HFFc6 (cell line): Measurements from ENCODE around the gene CFAP92. TPM values are rescaled to one million over a fixed set of nuclear protein-coding genes. Genes with fewer than 3 reads are reported as not detected.

ENCODE experiments used
- DNase-seq: peaks from one replicate; pipeline ENCODE4 v3.0.0-alpha.2; 2018
- H3K27ac Mint-ChIP-seq: 2 replicates; pipeline ENCODE4 v1.8.0; 2020; ENCODE audit warnings: mild to moderate bottlenecking, mixed read lengths
- H3K27me3 Mint-ChIP-seq: 2 replicates; pipeline ENCODE4 v1.8.0; 2021; ENCODE audit warnings: mild to moderate bottlenecking, moderate library complexity, mixed read lengths; ENCODE audit not compliant: insufficient read depth
- H3K36me3 Mint-ChIP-seq: 2 replicates; pipeline ENCODE4 v1.8.0; 2021; ENCODE audit warnings: low read depth, mixed read lengths
- H3K4me1 Mint-ChIP-seq: 2 replicates; pipeline ENCODE4 v1.8.0; 2020; ENCODE audit warnings: low read depth, mixed read lengths
- H3K4me3 Mint-ChIP-seq: 2 replicates; pipeline ENCODE4 v1.8.0; 2020; ENCODE audit warnings: mild to moderate bottlenecking, moderate library complexity, mixed read lengths
- H3K9me3 Mint-ChIP-seq: 2 replicates; pipeline ENCODE4 v1.8.0; 2020; ENCODE audit warnings: mild to moderate bottlenecking, mixed read lengths
- total RNA-seq, 6 experiments: library from RNA; stranded (reverse); fragmentation: NEBNext Ultra II Directional; extraction: Animal tissue kit (Norgen Biotek cat#: 25700); gene quantifications; 2 replicates in 1 of 6; 3 replicates in 5 of 6; pipeline ENCODE4 v1.2.3, GENCODE V29; 2021
- TF ChIP-seq, protein P1 (sequence below): fragments of 200-600 bp; sonication (generic); IDR thresholded peaks from 2 replicates; pipeline ENCODE4 v1.5.0; 2021; ENCODE audit warnings: antibody characterized with exemption, mild to moderate bottlenecking

The CFAP92 gene
- total RNA-seq, 6 experiments from 2014 or later = not detected

DNA sequence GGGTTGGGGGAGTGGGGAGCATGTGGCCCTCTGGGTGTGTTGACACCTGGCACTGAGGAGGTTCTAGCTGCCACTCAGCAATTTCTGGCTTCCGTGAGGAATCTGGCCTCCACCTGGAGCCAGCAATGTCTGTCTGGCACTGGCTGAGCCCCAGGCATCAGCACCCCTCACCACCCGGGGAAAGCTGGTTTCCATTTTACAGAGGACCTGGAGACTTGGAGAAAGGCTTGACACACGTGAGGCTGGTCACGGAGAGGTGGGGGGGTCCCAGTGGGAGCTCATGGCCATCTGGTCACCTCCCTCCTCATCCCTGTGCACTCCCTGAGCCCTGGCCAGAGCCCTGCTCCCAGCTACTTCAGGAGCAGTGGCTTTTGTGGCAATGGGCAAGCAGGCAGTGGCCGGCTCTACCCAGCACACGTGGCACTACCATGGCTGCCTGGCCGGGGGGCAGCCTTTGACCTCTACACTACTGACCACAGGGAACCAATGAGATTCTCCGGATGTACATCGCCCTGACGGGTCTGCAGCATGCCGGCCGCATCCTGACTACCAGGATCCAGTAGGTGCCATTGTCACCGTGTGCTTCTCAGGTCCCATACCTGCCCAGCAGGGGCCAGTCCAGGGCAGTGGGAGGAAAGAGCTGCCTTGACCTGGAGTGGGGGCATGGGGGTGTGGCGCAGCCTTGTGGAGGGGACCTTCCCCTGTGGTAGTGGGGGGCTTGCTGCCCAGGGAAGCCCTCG, 86.0 kb downstream of the CFAP92 start:
- no peak overlapping the region for H3K27ac Mint-ChIP-seq
- no peak overlapping the region for H3K4me3 Mint-ChIP-seq
- H3K27me3 Mint-ChIP-seq = no peaks in the 10 kb centered on the region
- no peaks in the 10 kb centered on the region for H3K9me3 Mint-ChIP-seq
- no peaks in the 10 kb centered on the region for H3K4me1 Mint-ChIP-seq
- DNase-seq = no peak
- TF ChIP-seq, protein P1, sequence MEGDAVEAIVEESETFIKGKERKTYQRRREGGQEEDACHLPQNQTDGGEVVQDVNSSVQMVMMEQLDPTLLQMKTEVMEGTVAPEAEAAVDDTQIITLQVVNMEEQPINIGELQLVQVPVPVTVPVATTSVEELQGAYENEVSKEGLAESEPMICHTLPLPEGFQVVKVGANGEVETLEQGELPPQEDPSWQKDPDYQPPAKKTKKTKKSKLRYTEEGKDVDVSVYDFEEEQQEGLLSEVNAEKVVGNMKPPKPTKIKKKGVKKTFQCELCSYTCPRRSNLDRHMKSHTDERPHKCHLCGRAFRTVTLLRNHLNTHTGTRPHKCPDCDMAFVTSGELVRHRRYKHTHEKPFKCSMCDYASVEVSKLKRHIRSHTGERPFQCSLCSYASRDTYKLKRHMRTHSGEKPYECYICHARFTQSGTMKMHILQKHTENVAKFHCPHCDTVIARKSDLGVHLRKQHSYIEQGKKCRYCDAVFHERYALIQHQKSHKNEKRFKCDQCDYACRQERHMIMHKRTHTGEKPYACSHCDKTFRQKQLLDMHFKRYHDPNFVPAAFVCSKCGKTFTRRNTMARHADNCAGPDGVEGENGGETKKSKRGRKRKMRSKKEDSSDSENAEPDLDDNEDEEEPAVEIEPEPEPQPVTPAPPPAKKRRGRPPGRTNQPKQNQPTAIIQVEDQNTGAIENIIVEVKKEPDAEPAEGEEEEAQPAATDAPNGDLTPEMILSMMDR = no peak
- H3K36me3 Mint-ChIP-seq = peaks cover 17% of the 10 kb centered on the region

DNA sequence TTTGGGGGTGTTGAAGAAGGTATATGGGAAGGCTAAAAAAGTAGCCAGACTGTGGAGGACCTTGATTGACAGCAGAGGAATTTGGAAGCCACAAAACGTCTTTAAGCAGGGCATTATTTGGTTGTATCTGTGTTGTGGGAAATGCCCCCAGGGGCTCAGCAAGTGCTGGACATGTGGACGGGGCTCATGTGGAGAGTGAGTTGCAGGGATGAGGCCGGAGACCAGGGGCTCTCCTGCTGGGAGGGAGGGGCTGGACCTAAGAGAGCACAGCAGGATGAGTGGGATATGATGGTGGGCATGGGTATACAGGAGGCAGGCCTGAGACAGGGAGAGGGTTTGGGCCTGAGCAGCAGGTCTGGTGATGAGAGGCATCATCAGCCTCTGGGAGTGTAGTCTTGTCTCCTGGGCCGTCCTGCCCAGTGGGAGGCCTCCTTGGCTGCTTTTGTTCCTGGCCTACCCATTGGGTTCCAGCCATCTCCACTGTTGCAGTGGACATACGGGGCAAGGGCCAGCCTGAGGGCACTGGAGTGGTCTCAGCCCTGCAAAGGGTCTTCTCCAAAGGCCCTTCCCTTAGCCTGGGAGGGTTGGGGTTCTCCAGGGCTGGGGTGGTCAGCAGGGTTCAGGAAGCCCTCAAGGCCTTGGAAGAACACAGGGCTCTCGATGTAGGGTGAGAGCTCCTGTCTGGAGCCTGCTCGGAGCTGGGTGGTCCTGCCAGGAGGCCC, 86.9 kb downstream of the CFAP92 start:
- Mint-ChIP-seq H3K27ac (no peak overlapping the region), H3K36me3 (peaks cover 9% of the 10 kb centered on the region), H3K27me3 (no peaks in the 10 kb centered on the region), H3K9me3 (no peaks in the 10 kb centered on the region), H3K4me3 (no peak overlapping the region), H3K4me1 (no peaks in the 10 kb centered on the region)
- TF ChIP-seq, protein P1 = no peak
- no peak for DNase-seq

DNA sequence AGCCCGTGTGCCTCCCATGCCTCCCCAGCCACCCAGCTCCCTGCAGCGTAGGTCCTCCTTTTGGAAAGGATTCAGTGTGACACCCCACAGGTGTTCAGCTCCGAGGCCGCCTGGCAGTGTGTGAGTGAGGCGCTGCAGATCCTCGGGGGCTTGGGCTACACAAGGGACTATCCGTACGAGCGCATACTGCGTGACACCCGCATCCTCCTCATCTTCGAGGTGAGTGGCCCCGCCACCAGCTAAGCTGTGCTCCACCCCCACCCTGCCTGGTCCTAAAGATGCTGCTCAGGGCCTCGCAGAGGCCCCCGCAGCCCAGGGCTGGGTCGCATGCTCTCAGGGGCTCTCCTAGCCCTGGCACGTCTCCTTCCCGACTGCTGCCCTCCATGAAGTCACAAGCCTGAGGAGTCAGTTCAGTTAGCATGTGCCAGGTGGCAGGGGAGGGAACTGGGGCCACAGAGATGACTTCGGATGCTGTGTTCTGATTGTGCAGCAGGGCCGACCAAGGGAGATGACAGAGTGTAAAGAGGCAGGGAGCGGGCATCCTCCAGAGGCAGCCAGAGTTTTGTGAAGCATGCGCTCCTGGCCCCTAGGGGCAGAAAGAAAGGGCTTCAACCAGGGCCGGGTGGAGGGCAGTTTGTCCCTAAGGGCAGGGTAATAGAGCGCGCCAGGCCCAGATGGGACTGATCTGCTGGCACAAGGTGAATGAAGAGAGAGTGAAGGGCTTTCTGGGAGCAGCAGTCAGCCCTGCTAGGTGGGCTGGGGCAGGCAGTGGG, 87.7 kb downstream of the CFAP92 start:
- H3K27me3 Mint-ChIP-seq = no peaks in the 10 kb centered on the region
- H3K4me3 Mint-ChIP-seq = no peak overlapping the region
- no peak overlapping the region for H3K27ac Mint-ChIP-seq
- peaks cover 9% of the 10 kb centered on the region for H3K36me3 Mint-ChIP-seq
- DNase-seq = no peak
- TF ChIP-seq, protein P1 = no peak
- no peaks in the 10 kb centered on the region for H3K9me3 Mint-ChIP-seq
- H3K4me1 Mint-ChIP-seq = no peaks in the 10 kb centered on the region

DNA sequence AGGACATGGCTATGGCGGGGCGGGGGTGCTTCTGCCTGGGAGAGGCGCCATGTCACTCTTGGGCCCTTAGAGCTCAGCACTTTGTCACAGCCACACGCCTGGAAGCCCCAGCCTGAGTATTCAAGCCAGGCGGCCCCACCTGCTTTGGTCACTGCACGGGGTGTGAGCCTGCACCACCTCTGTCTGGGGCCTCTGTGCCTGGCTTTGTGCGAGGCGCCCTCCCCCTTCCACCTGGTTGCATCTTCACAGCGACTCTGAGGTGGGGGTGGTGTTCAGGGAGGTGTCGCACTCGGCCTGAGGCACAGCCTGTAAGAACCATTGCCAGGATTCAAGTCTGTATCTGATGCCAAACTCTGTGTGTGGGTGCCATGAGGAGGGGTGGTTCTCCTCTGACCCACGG, 90.4 kb downstream of the CFAP92 start:
- Mint-ChIP-seq H3K27ac (no peak overlapping the region), H3K4me1 (no peaks in the 10 kb centered on the region), H3K4me3 (no peak overlapping the region), H3K27me3 (no peaks in the 10 kb centered on the region), H3K36me3 (peaks cover 26% of the 10 kb centered on the region), H3K9me3 (no peaks in the 10 kb centered on the region)
- no peak for DNase-seq
- TF ChIP-seq, protein P1 = no peak

DNA sequence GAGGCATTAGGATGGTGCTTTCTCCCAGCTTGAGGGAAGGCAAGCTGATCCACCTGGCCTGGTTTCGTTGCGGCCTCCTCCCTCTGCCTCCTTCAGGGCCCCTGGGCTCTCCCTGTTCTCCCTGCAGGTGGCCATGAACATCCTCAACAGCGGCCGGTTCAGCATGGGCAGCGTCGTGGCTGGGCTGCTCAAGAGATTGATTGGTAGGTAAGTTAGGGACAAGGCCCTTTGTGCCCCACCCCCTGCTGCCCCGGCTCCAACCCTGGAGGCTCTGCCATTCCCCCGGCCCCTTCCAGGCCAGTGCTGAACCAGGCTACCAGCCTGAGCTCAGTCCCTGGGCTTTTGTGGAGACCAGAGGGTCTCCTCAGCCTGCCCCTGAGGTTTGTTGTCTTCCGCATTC, 91.5 kb downstream of the CFAP92 start:
- Mint-ChIP-seq H3K9me3 (no peaks in the 10 kb centered on the region), H3K36me3 (peaks cover 26% of the 10 kb centered on the region), H3K27ac (no peak overlapping the region), H3K4me3 (no peak overlapping the region), H3K4me1 (no peaks in the 10 kb centered on the region), H3K27me3 (no peaks in the 10 kb centered on the region)
- TF ChIP-seq, protein P1 = no peak
- DNase-seq = no peak
